Liver (tissue), 9 donors: ENCODE data around the gene MBD4. TPM values are rescaled to one million over a fixed set of nuclear protein-coding genes. Genes with fewer than 3 reads are reported as not detected.

Experiments
- DNase-seq: peaks from one replicate; pipeline ENCODE4 v3.0.0-alpha.2; 2017; ENCODE audit warnings: low spot score
- H3K27ac ChIP-seq, 2 donors: one replicate each; pipeline ENCODE4 v1.7.0; 2013; ENCODE audit warnings: inconsistent platforms in 2 of 2, low read length in 2 of 2, control low read depth in 1 of 2, low read depth in 1 of 2, mild to moderate bottlenecking in 1 of 2
- H3K27me3 ChIP-seq, 4 donors: one replicate each; pipeline versions ENCODE4 v1.6.1 to v1.7.0; 2013; ENCODE audit warnings: low read length in 3 of 4, inconsistent platforms in 1 of 4, mild to moderate bottlenecking in 1 of 4, moderate library complexity in 1 of 4; ENCODE audit not compliant: control insufficient read depth in 4 of 4, insufficient read depth in 4 of 4
- H3K36me3 ChIP-seq, 4 donors: one replicate each; pipeline versions ENCODE4 v1.6.1 to v1.7.0; 2013; ENCODE audit warnings: low read length in 3 of 4, mild to moderate bottlenecking in 3 of 4, low read depth in 1 of 4, moderate library complexity in 1 of 4; ENCODE audit not compliant: control insufficient read depth in 4 of 4, insufficient read depth in 3 of 4
- H3K4me1 ChIP-seq, 4 donors: one replicate each; pipeline versions ENCODE4 v1.6.1 to v1.7.0; 2013; ENCODE audit warnings: low read length in 3 of 4, mild to moderate bottlenecking in 3 of 4, moderate library complexity in 1 of 4; ENCODE audit not compliant: control insufficient read depth in 4 of 4, insufficient read depth in 4 of 4
- H3K4me3 ChIP-seq, 3 donors: one replicate each; pipeline versions ENCODE4 v1.6.1 to v1.7.0; 2013; ENCODE audit warnings: low read length in 3 of 3, control low read depth in 1 of 3, low read depth in 1 of 3, mild to moderate bottlenecking in 1 of 3
- H3K9ac ChIP-seq, 2 donors: one replicate each; pipeline ENCODE4 v1.7.0; 2013; ENCODE audit warnings: low read length in 2 of 2, mild to moderate bottlenecking in 2 of 2, moderate library complexity in 2 of 2, control low read depth in 1 of 2, low read depth in 1 of 2
- H3K9me3 ChIP-seq, 4 donors: one replicate each; pipeline versions ENCODE4 v1.6.1 to v1.7.0; 2013; ENCODE audit warnings: low read length in 3 of 4; ENCODE audit not compliant: control insufficient read depth in 4 of 4
- EGR1 ChIP-seq, 2 donors: IDR thresholded peaks; 2 replicates each; pipeline ENCODE4 v1.6.1; 2016 to 2018; ENCODE audit warnings: antibody characterized with exemption in 2 of 2, low read depth in 2 of 2
- FOXA1 ChIP-seq: IDR thresholded peaks from 2 replicates; pipeline ENCODE4 v1.6.1; 2016; ENCODE audit warnings: antibody characterized with exemption
- FOXA2 ChIP-seq: IDR thresholded peaks from 2 replicates; pipeline ENCODE4 v1.6.1; 2016; ENCODE audit warnings: antibody characterized with exemption
- HNF4A ChIP-seq, 2 donors: conservative IDR thresholded peaks; 2 replicates each; pipeline ENCODE4 v1.6.1; 2016; ENCODE audit warnings: antibody characterized with exemption in 2 of 2, mild to moderate bottlenecking in 2 of 2
- HNF4G ChIP-seq: IDR thresholded peaks from 2 replicates; pipeline ENCODE4 v1.6.1; 2016; ENCODE audit warnings: antibody characterized with exemption
- NR2F2 ChIP-seq: IDR thresholded peaks from 2 replicates; pipeline ENCODE4 v1.6.1; 2016; ENCODE audit warnings: antibody characterized with exemption
- RAD21 ChIP-seq, 2 donors: IDR thresholded peaks; 2 replicates each; pipeline ENCODE4 v1.6.1; 2016; ENCODE audit warnings: antibody characterized with exemption in 2 of 2, mild to moderate bottlenecking in 2 of 2
- SP1 ChIP-seq: IDR thresholded peaks from 2 replicates; pipeline ENCODE4 v1.6.1; 2018; ENCODE audit warnings: antibody characterized with exemption, mild to moderate bottlenecking
- TAF1 ChIP-seq: conservative IDR thresholded peaks from 2 replicates; pipeline ENCODE4 v1.6.1; 2016; ENCODE audit warnings: antibody characterized with exemption, mild to moderate bottlenecking
- YY1 ChIP-seq: IDR thresholded peaks from 2 replicates; pipeline ENCODE4 v1.6.1; 2016; ENCODE audit warnings: antibody characterized with exemption, mild to moderate bottlenecking
- WGBS: extraction: QIAGEN DNeasy Blood & Tissue Kit; methylation state at CpG from one replicate; pipeline ENCODE4 v1.1.7; 2013; 5-methylcytosine and 5-hydroxymethylcytosine counted together
- polyA plus RNA-seq, 2 donors: library from polyadenylated mRNA; stranded (reverse) in 1 of 2; unstranded in 1 of 2; fragments of 200-250 nt in 1 of 2; fragments of >200 nt in 1 of 2; fragmentation: Nextera tagmentation in 1 of 2; extraction: Ambion mirVana in 1 of 2; gene quantifications; one replicate each; pipeline versions ENCODE4 v1.2.1 to v1.2.3, GENCODE V29; 2013 to 2015
- total RNA-seq, 2 donors: library from RNA; depleted of rRNA; stranded (reverse); fragments of >200 nt; gene quantifications; one replicate each; pipeline ENCODE4 v1.2.3, GENCODE V29; 2014
- TF ChIP-seq, protein P1 (sequence below): fragments of 150-350 bp; IDR thresholded peaks from 2 replicates; pipeline ENCODE4 v1.5.1; 2017; ENCODE audit warnings: improper control_type of control experiment, low read depth, low read length; ENCODE audit not compliant: missing input control
- TF ChIP-seq, protein P2 (sequence below): IDR thresholded peaks from 2 replicates; pipeline ENCODE4 v1.6.1; 2016; ENCODE audit warnings: antibody characterized with exemption
- TF ChIP-seq, protein P3 (sequence below): IDR thresholded peaks from 2 replicates; pipeline ENCODE4 v1.6.1; 2016; ENCODE audit warnings: antibody characterized with exemption
- donor health status: healthy.
- donor health status: healthy.
- donor health status: healthy.
- donor health status: healthy.
- donor health status: healthy.

Gene MBD4
- total and polyA plus RNA-seq, 4 donors = 16.9 to 24.8 (median 17.2) TPM

DNA sequence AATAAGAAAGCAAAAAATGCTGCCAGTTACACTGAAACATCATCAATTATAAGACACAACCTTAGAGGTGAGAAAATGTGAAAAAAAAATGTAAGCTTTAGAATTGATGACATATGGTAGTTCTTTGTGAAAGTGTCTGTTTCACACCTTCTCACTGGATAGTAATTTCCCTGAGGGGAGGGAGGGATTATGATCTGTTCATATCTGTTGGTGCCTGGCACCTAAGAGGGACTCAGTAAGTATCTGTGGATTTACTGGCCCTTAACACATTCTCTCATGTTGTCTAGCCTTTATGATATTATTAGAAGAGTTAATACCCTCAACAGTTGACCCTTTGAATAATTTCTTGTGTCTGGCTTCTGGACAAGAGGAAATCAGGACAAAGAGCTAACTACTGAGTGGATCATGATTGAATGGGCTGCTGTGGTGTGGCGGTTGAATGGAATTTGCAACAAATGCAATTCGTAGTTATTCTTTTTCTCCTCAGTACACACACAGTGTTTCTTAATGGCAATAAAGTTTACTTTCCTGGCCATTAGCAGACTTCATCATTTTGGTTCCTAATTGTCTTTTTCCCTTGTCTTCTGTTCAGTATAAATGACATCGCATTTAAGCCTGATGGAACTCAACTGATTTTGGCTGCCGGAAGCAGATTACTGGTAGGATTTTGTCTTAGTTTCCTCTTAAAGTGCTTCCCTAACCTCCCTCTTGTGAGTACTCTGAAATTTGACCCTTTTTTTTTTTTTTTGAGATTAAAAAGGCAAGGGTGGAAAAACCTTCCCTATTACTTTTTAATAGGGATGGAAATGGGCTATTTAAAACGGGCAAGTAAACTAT is 9.7 kb upstream of the MBD4 start (continued):
- TF ChIP-seq HNF4G (no peak), RAD21 (IDR thresholded peaks at IDR 0.05) (no peak), FOXA2 (no peak), YY1 (no peak), EGR1 (IDR thresholded peaks at IDR 0.05; ENCODE audit: low read depth in 2 of 2) (no peak)
- TF ChIP-seq, protein P1, sequence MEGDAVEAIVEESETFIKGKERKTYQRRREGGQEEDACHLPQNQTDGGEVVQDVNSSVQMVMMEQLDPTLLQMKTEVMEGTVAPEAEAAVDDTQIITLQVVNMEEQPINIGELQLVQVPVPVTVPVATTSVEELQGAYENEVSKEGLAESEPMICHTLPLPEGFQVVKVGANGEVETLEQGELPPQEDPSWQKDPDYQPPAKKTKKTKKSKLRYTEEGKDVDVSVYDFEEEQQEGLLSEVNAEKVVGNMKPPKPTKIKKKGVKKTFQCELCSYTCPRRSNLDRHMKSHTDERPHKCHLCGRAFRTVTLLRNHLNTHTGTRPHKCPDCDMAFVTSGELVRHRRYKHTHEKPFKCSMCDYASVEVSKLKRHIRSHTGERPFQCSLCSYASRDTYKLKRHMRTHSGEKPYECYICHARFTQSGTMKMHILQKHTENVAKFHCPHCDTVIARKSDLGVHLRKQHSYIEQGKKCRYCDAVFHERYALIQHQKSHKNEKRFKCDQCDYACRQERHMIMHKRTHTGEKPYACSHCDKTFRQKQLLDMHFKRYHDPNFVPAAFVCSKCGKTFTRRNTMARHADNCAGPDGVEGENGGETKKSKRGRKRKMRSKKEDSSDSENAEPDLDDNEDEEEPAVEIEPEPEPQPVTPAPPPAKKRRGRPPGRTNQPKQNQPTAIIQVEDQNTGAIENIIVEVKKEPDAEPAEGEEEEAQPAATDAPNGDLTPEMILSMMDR = no peak

DNA sequence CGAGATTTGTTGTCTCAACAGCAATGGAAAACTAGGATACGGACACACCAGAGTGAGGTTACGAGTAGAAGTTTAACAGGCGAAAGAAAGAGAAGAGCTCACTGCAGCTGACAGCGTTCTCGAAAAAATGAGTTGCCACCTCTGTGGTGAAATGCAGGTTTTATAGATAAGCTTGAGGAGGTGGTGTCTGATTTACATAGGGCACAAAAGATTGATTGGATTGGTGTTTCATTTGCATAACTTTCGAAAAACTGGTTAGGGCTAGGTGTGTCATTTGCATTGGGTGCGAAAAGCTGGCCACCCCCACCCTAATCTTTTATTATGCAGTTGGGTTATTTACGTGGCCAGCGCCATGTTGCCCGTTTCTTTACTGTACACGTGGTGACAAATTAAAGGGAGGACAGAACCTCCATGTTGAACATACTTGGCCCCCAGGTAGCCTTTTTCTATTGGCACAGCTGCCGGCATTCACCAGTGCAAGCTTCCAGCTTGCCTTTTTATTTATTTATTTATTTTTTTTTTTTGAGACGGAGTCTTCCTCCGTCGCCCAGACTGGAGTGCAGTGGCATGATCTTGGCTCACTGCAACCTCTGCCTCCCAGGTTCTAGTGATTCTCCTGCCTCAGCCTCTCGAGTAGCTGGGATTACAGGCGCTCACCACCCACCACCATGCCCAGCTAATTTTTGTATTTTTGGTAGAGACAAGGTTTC is 8.6 kb upstream of the MBD4 start:
- DNase-seq = no peak
- Histone ChIP-seq H3K27ac (peak overlapping the region; percentile 49 to 82), H3K4me1 (peaks cover 0 to 6% (median 3%) of the 10 kb centered on the region in 4 donors), H3K9ac (no peak overlapping the region), H3K4me3 (no peak overlapping the region), H3K9me3 (no peaks in the 10 kb centered on the region), H3K36me3 (peaks cover 0 to 10% (median 4%) of the 10 kb centered on the region in 4 donors), H3K27me3 (no peaks in the 10 kb centered on the region)
- 94% methylated on average over 18 of the region's 18 CpGs for WGBS
- no peak for TF ChIP-seq SP1
- TF ChIP-seq, protein P2, sequence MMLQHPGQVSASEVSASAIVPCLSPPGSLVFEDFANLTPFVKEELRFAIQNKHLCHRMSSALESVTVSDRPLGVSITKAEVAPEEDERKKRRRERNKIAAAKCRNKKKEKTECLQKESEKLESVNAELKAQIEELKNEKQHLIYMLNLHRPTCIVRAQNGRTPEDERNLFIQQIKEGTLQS = no peak
- no peak for TF ChIP-seq HNF4G
- no peak for TF ChIP-seq TAF1
- TF ChIP-seq FOXA2 = no peak
- TF ChIP-seq YY1 = no peak
- no peak for TF ChIP-seq HNF4A (conservative IDR thresholded peaks at IDR 0.05)
- TF ChIP-seq FOXA1 = no peak

DNA sequence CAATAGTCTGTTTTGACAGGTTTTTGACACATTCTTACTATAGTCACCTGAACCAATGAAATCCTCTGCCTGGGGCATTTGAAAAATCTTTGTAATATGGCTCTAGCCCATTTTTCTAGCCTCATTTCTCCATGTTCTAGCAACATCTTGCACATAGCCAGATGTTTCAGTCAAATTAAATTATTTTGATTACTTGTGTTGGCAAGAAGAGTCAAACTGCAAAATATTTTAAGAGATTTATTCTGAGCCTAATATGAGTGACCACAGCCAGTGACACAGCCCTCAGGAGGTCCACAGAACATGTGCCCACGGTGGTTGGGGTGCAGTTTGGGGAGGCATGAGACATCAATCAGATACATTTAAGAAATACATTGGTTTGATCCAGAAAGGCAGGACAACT is 7.2 kb upstream of the MBD4 start:
- Histone ChIP-seq H3K36me3 (peaks cover 0 to 3% (median 0%) of the 10 kb centered on the region in 4 donors), H3K4me3 (no peak overlapping the region), H3K9ac (no peak overlapping the region), H3K27me3 (no peaks in the 10 kb centered on the region), H3K4me1 (peaks cover 0 to 20% (median 7%) of the 10 kb centered on the region in 4 donors), H3K9me3 (no peaks in the 10 kb centered on the region), H3K27ac (no peak overlapping the region)
- 84% methylated on average over 1 of the region's 1 CpG for WGBS
- TF ChIP-seq SP1 (no peak), NR2F2 (no peak), HNF4G (no peak), RAD21 (IDR thresholded peaks at IDR 0.05) (no peak), EGR1 (IDR thresholded peaks at IDR 0.05; ENCODE audit: low read depth in 2 of 2) (no peak)
- TF ChIP-seq, protein P3, sequence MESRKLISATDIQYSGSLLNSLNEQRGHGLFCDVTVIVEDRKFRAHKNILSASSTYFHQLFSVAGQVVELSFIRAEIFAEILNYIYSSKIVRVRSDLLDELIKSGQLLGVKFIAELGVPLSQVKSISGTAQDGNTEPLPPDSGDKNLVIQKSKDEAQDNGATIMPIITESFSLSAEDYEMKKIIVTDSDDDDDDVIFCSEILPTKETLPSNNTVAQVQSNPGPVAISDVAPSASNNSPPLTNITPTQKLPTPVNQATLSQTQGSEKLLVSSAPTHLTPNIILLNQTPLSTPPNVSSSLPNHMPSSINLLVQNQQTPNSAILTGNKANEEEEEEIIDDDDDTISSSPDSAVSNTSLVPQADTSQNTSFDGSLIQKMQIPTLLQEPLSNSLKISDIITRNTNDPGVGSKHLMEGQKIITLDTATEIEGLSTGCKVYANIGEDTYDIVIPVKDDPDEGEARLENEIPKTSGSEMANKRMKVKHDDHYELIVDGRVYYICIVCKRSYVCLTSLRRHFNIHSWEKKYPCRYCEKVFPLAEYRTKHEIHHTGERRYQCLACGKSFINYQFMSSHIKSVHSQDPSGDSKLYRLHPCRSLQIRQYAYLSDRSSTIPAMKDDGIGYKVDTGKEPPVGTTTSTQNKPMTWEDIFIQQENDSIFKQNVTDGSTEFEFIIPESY = no peak
- no peak for DNase-seq
